Neural crest cell (in vitro differentiated cells): ENCODE measurements around the gene SMARCC1. TPM values are rescaled to one million over a fixed set of nuclear protein-coding genes. Genes with fewer than 3 reads are reported as not detected.

ENCODE experiments used
- DNase-seq: peaks from one replicate; pipeline ENCODE4 v3.0.0; 2021; ENCODE audit warnings: low read depth, mixed read lengths, low spot score
- H3K27ac Mint-ChIP-seq: one replicate; pipeline ENCODE4 v1.8.0; 2021; ENCODE audit warnings: mild to moderate bottlenecking, mixed read lengths; ENCODE audit not compliant: unreplicated experiment
- H3K27me3 Mint-ChIP-seq: 2 replicates; pipeline ENCODE4 v1.8.0; 2021; ENCODE audit warnings: low read depth, mild to moderate bottlenecking, mixed read lengths
- H3K36me3 Mint-ChIP-seq: 2 replicates; pipeline ENCODE4 v1.8.0; 2021; ENCODE audit warnings: low read depth, mild to moderate bottlenecking, mixed read lengths
- H3K4me1 Mint-ChIP-seq: 2 replicates; pipeline ENCODE4 v1.8.0; 2021; ENCODE audit warnings: mixed read lengths
- H3K4me3 Mint-ChIP-seq: one replicate; pipeline ENCODE4 v1.8.0; 2021; ENCODE audit warnings: mild to moderate bottlenecking, mixed read lengths
- H3K9me3 Mint-ChIP-seq: 2 replicates; pipeline ENCODE4 v1.8.0; 2021; ENCODE audit warnings: mixed read lengths
- CTCF ChIP-seq: fragments of 200-600 bp; sonication (generic); conservative IDR thresholded peaks from 2 replicates; pipeline ENCODE4 v1.5.0; 2021; ENCODE audit warnings: antibody characterized with exemption, mild to moderate bottlenecking
- total RNA-seq: library from RNA; stranded (reverse); gene quantifications from 2 replicates; pipeline ENCODE4 v1.2.1, GENCODE V29; 2021

The SMARCC1 gene
- total RNA-seq, 1 donor from 2014 or later: 281 TPM

DNA sequence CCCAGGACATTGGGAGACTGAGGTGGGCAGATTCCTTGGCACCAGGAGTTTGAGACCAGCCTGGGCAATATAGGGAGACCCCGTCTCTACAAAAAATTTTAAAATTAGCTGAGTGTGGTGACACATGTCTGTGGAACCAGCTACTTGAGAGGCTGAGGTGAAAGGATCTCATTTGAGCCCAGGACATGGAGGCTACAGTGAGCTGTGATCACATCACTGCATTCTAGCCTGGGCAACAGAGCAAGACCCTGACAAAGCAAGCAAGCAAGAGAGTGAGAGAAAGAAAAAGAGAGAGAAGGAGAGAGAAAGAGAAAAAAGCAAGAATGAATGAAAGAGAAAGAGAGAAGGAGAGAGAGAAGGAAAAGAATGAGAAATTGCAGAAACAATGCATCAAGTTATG lies 150.9 kb downstream of the SMARCC1 start:
- Mint-ChIP-seq H3K27me3 (no peaks in the 10 kb centered on the region), H3K4me3 (no peak overlapping the region), H3K4me1 (peaks cover 23% of the 10 kb centered on the region), H3K9me3 (no peaks in the 10 kb centered on the region), H3K36me3 (peaks cover 34% of the 10 kb centered on the region), H3K27ac (peak overlapping the region; percentile 59)
- no peak for TF ChIP-seq CTCF
- no peak for DNase-seq

GRCh38 chr3:47629770-47630169 lies 151.9 kb downstream of the SMARCC1 start:
- Mint-ChIP-seq H3K27me3 (no peaks in the 10 kb centered on the region), H3K27ac (no peak overlapping the region), H3K4me3 (no peak overlapping the region), H3K4me1 (peaks cover 15% of the 10 kb centered on the region), H3K36me3 (peaks cover 34% of the 10 kb centered on the region), H3K9me3 (no peaks in the 10 kb centered on the region)
- no peak for DNase-seq
- TF ChIP-seq CTCF: no peak

- H3K9me3 Mint-ChIP-seq: no peaks in the 10 kb centered on the region
- TF ChIP-seq CTCF: no peak
- peak overlapping the region; percentile 74 for H3K27ac Mint-ChIP-seq
- peaks cover 4% of the 10 kb centered on the region for H3K4me1 Mint-ChIP-seq
- no peak for DNase-seq
- no peak overlapping the region for H3K4me3 Mint-ChIP-seq
- H3K27me3 Mint-ChIP-seq: no peaks in the 10 kb centered on the region
- peaks cover 33% of the 10 kb centered on the region for H3K36me3 Mint-ChIP-seq
Measured at GRCh38 chr3:47628426-47628825, 153.3 kb downstream of the SMARCC1 start.

GRCh38 chr3:47622671-47623461 lies 158.8 kb downstream of the SMARCC1 start:
- Mint-ChIP-seq H3K27ac (no peak overlapping the region), H3K4me3 (no peak overlapping the region), H3K36me3 (peaks cover 26% of the 10 kb centered on the region), H3K9me3 (no peaks in the 10 kb centered on the region), H3K27me3 (no peaks in the 10 kb centered on the region), H3K4me1 (no peaks in the 10 kb centered on the region)
- DNase-seq: no peak
- TF ChIP-seq CTCF: no peak

GRCh38 chr3:47617086-47618010 lies 164.3 kb downstream of the SMARCC1 start:
- no peaks in the 10 kb centered on the region for H3K27me3 Mint-ChIP-seq
- no peaks in the 10 kb centered on the region for H3K4me1 Mint-ChIP-seq
- H3K27ac Mint-ChIP-seq: no peak overlapping the region
- peaks cover 27% of the 10 kb centered on the region for H3K36me3 Mint-ChIP-seq
- no peak for DNase-seq
- no peak for TF ChIP-seq CTCF
- H3K9me3 Mint-ChIP-seq: no peaks in the 10 kb centered on the region
- H3K4me3 Mint-ChIP-seq: no peak overlapping the region
